COLO668 (cell line): ENCODE data around the gene KLHL22.
"Not testable (repeated sequence)": the region's sequence is repeated elsewhere in the genome, so short reads cannot be mapped to it uniquely, and the experiment has no call there.

ENCODE experiments used
- DNase-seq: peaks from one replicate; lab custom pipeline; 2025; ENCODE audit not compliant: unreplicated experiment; lab: John Stamatoyannopoulos, UW

Gene KLHL22

DNA sequence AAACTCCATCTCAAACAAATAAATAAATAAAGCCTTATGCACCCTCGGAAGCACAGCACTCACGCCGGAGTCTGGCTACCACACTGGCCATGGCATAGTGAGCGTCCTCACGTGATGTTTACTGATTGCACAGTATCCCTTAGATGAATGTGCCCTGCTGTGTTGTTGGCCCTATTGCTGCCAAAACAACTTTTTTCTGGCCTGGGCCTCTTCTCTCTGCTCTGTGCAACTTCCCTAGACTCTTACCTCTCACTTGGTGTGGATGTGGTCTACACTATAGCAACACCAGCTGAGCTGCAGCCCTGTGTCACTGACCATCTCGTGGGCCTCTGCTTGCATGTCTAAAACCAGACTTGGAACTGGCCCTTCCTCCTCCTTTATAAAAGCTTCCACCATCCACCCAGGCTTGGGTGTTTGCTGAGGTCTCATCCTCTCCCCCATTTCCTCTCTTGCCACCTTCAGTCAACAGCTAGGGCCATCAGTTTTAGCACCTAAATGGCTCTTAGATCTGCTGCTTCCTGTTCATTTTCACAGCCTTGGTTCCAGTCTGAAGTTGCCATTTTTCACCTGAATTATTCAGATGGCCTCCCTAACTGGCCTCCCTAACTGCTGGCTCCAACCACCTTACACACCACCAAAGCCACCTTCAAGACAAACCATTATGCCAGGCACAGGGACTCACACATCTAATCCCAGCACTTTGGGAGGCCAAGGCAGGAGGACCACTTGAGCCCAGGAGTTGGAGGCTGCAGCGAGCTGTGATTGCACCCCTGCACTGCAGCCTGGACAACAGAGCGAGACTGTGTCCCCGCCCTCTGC is 92.4 kb downstream of the KLHL22 start:
- no peak for DNase-seq

DNA sequence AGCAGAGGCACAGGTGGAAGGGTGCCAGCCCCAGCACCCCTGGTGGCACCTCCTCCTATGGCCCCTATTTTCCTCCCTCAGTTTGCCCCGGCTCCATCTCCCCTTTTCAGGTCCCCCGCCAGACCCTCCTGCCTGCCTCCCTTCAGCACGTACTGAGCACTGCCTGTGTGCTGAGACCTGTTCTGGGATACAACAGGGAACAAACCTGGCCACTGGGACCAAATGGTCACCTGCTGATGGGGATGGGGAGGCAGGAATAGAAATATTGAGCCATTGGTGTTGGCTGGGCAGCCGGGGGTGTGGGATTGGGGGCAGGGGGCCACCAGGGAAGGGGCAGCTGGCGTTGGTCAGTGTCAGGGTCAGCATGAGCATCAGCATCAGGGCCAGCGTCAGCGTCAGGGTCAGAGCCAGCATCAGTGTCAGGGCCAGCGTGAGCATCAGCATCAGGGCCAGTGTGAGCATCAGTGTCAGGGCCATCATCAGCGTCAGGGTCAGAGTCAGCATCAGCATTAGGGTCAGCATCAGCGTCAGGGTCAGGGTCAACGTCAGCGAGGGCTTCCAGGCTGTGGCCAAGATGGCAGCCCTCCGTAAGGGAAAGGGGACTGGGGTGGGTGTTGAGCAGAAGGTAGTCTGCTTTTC is 94.1 kb downstream of the KLHL22 start:
- no peak for DNase-seq

DNA sequence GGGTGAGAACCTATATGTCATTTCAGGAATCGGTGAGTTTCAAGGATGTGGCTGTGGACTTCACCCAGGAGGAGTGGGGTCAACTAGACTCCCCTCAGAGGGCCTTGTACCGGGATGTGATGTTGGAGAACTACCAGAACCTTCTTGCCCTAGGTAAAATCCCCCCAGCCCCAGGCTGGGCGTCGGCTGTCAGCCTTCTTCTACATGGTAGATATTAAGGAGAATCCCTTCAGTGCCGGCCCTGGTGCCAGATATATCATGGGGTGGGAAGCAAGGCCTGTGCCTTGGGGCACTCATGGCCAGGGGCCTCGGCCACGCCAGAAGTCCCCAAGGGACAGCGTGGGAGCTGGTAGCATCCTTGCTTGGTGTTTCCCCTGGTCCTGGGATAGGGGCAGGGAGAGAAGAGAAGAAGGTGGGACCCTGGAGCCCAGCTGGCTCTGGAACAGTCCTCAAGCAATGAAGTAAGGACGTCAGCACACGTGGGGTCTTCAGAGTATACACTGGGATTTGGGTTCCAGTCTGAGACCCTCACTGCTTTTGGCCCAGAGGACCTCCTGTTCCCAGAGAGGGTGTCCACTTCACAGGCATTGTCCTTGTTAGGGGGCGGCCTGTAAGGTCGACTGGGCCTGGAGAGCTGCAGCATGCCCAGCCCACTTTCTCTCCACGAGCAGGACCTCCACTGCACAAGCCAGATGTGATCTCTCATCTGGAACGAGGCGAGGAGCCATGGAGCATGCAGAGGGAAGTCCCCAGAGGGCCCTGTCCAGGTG is 94.8 kb downstream of the KLHL22 start:
- no peak for DNase-seq

DNA sequence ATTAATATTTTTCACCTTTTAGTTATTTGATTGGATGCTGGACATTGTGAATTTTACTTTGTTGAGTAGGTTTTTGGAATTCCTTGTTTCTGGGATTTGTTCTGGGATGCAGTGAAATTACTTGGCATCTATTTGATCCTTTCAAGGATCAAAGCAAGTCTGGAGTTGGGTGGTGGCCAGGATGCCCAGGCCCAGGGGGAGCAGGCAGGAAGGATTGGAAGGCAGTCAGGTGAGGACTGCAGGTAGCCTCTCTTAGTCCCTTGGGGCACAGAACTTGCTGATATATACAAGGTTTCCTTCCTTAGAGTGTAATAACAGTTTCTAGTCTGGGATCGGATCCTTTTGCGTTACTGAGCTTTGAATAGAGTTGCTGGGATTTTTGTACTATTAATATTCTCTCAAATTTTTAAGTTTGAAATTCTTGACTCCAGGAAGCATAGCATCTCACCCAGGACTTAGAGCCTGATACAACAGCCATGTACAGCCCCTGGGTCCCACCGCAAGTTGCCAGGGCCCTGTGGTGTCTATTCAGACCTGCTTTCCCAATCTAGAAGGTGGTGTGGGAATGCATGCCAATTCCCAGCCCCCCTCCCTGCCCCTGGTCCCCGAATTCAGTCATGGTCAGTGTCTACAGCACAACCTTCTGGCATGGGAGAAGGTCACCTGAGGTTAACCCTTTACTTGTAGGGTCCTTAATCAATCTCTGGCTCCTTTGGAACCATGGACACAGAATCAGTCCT is 95.6 kb downstream of the KLHL22 start:
- DNase-seq: no peak

DNA sequence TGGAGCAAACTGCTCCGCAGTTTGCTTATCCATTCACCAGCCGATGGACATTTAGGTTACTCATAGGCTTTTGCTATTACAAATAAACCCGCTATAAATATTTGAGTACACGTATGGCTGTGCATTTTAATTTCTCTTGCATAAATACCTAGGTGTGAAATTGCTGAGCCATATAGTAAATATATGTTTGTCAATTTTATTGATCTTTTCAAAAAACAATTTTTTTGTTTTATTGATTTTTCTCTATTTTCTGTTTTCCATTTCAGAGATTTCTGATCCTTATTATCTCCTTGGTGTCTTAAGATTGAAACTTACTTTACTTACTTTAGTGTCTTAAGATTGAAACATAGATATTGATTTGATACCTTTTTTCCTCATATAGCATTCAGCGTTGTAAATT is 97.2 kb downstream of the KLHL22 start:
- DNase-seq: no peak

GRCh38 chr22:20397498-20397897 is 98.1 kb downstream of the KLHL22 start:
- no peak for DNase-seq

GRCh38 chr22:20396639-20397038 is 99.0 kb downstream of the KLHL22 start:
- DNase-seq: no peak

DNA sequence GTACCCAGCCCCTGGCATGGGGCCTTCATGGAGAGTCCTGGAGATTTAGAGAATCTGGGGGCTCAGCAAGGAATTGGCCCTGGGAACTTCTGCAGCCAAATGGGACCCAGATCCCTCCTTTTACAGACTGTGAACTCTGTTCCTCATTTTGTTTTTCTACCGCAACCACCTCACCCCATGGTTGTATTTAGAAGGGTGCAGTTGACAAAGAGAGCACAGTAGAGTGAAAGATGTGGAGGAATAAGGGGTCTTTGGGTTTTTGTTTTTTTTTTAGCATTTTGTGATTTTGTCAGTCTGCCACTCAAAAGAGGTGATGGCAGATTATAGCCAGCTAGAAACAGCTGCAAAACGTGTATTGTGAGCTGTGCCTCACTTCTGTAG is 99.7 kb downstream of the KLHL22 start:
- DNase-seq: no peak

DNA sequence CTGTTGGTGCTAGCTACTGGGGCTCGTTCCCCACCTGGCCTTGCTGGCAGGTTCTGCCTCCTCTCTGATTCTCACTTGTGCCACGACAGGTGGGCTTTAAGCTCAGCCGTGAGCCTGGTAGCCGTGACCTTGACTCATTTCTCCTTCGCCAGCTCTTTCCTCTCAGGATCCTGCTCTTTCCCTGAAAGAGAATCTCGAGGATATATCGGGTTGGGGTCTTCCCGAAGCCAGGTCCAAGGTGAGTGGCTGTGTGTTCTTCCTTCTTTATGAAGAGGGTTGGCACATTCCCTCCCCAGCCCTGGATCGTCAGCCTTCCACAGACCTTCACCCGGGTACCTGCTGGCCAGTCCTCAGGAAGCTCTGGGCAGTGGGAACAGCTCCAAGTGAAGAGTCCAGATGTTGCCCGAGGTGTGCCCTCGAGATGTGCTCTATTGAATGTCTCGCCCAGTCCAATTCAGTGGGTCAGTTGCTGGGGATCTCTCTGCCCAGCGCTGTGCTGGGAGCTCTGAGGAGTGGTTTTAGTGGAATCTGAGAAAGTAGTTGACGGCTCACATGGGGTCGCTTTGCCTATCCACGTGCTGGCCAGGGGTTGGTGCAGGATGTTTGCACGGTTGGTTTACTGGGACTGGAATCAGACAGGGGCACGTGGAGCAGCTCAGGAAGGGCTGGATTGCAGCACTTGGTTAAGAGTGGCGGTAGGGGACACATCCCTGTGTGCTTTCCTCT is 100.3 kb downstream of the KLHL22 start:
- peak; percentile 18 for DNase-seq

DNA sequence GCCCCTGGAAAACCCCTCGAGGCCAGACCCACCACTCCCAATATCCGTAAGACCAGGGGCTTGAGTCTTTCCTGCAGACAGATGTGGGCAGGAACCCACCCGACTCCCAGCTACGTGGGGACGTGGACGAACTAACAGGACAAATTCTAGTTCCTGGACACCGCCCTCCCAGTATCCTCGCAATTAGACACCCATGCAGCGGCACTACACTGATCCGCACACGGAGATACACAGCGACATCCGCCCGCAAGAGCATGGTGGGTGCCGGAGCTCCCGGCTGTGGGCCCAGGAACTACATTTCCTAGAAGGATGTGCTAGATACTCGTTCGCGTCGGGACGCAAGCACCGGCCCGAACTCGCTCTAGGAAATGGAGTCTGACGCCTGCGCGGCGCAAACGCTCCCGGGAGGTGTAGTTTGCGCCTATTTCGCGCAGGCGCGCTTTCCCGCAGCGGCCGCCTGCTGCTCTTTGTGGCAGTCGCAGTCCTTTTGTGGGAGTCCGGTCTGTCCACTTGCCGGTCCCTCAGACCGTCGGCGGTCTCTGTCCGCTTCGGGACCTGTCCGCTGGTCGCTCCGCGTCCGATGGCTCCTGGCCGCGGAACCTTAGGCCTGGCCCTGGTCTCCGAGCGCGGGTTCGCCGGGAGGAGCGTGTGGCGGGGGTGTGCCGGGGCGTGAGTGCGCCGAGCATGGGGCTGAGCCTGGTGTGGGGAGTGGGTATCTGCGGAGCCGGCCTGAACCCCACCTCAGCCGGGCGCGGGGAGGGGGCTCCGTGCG is 101.7 kb downstream of the KLHL22 start, which contains the start of gene ZNF74:
Gene ZNF74 (plus strand): TSS at position 447 of the 772 bp plus-strand sequence. CDS start 478 bp downstream, outside the sequence.
- DNase-seq: peak; percentile 95

DNA sequence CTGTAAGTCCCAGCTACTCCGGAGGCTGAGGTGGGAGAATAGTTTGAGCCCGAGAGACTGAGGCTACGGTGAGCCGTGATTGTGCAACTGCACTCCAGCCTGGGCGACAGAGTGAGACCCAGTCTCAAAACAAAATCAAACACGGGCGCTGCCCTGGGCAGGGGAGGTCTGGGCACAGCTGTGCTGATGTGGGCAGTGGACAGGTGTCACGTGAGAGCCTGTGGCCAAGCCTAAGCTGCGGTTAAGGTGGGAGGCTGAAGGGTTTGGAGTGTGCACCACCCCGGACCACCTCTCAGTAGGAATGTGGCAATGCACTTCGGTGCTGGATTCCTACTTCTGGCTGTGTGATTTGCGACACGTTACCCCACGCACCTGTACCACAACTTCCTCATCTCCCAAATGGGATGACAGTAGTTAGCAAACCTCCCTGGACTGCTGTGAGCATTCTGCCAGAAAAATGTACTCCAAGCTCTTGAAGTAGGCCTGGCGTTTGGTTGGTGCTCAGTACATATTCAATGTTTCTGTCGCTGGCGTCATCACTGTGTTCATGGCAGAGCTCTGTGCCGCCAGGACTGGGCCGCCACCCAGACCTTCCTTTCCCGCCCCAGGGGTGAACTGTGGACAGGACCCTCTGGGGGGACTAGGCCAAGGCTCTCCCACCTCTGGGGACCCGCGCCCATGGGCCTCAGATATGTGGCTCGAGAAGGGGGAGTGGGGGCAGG is 102.5 kb downstream of the KLHL22 start:
- no peak for DNase-seq

GRCh38 chr22:20392365-20392881 is 103.2 kb downstream of the KLHL22 start:
- not testable (repeated sequence) for DNase-seq
